KG1 (cell line): ENCODE results near the gene MASP1.
"Not testable (repeated sequence)": the region's sequence is repeated elsewhere in the genome, so short reads cannot be mapped to it uniquely, and the experiment has no call there.

Experiments
- DNase-seq: peaks from one replicate; lab custom pipeline; 2025; lab: John Stamatoyannopoulos, UW

MASP1 gene

GRCh38 chr3:187265461-187265955 lies 26.0 kb downstream of the MASP1 start:
- DNase-seq = no peak

- DNase-seq = no peak
These were observed 26.6 kb downstream of the MASP1 start for GRCh38 chr3:187264911-187265310.

- no peak for DNase-seq
These were observed 27.5 kb downstream of the MASP1 start for GRCh38 chr3:187264021-187264420.

GRCh38 chr3:187263270-187263669 lies 28.3 kb downstream of the MASP1 start:
- no peak for DNase-seq

GRCh38 chr3:187262360-187262759 lies 29.2 kb downstream of the MASP1 start:
- DNase-seq = no peak

GRCh38 chr3:187261541-187261969 lies 30.0 kb downstream of the MASP1 start:
- DNase-seq = no peak

GRCh38 chr3:187259171-187259570 lies 32.4 kb downstream of the MASP1 start:
- no peak for DNase-seq

GRCh38 chr3:187257992-187258692 lies 33.4 kb downstream of the MASP1 start:
- no peak for DNase-seq

GRCh38 chr3:187257471-187257870 lies 34.1 kb downstream of the MASP1 start:
- DNase-seq = no peak

GRCh38 chr3:187256051-187256616 lies 35.4 kb downstream of the MASP1 start:
- no peak for DNase-seq

GRCh38 chr3:187255314-187255713 lies 36.2 kb downstream of the MASP1 start:
- no peak for DNase-seq

GRCh38 chr3:187252311-187252710 lies 39.2 kb downstream of the MASP1 start:
- DNase-seq = no peak

GRCh38 chr3:187251599-187251998 lies 39.9 kb downstream of the MASP1 start:
- DNase-seq = no peak

- DNase-seq = no peak
These were observed 44.1 kb downstream of the MASP1 start for GRCh38 chr3:187247398-187247797.

- no peak for DNase-seq
These were observed 47.5 kb downstream of the MASP1 start for GRCh38 chr3:187243933-187244524.

GRCh38 chr3:187242900-187243299 lies 48.6 kb downstream of the MASP1 start:
- no peak for DNase-seq

GRCh38 chr3:187242435-187242834 lies 49.1 kb downstream of the MASP1 start:
- DNase-seq = no peak

- not testable (repeated sequence) for DNase-seq
These were observed 52.7 kb downstream of the MASP1 start for GRCh38 chr3:187238835-187239234.

GRCh38 chr3:187238239-187238638 lies 53.3 kb downstream of the MASP1 start:
- no peak for DNase-seq

GRCh38 chr3:187237741-187238140 lies 53.8 kb downstream of the MASP1 start:
- no peak for DNase-seq

GRCh38 chr3:187236962-187237361 lies 54.6 kb downstream of the MASP1 start:
- DNase-seq = no peak

- DNase-seq = no peak
These were observed 61.5 kb downstream of the MASP1 start for GRCh38 chr3:187230011-187230410.

GRCh38 chr3:187228740-187229139 lies 62.8 kb downstream of the MASP1 start:
- DNase-seq = no peak
